ENCODE measurements around the gene MUC21.

- TF ChIP-seq CTCF (IDR thresholded peaks at IDR 0.05): peak in 3 of 6 experiments; percentile 38 to 40 (median 40)
- peak in 1 of 2 donors; percentile 48 for TF ChIP-seq POLR2A (IDR thresholded peaks at IDR 0.05)
These were observed 1.4 kb upstream of the MUC21 start for GRCh38 chr6:30981942-30982772.

All from thyroid gland (tissue), 4 donors.